Measurements from ENCODE around the gene BCR.
A peak's percentile ranks its signal among the peaks of the same experiment; 100 is the strongest.

BCR gene

DNA sequence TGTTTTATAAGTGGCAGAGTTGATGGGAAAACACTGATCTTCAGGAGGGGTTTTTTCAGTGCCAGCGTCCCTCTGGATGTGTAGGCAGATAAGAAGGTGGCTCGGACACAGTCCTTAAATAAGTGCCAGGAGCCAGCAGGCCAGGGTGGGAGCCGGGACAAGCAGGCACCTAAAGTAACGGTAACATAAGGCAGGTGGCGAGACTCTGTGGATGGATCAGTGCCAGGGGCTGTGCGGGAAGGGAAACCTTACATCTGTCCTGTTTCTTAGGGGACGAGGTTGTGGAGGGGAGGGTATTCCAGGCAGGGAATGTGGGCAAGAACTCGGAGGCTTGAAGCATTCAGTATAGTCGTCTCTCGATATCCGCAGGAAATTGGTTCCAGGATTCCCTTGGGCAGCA is 15.9 kb downstream of the BCR start:
- no peak for DNase-seq (ENCODE audit: low read depth in 3 of 3)

DNA sequence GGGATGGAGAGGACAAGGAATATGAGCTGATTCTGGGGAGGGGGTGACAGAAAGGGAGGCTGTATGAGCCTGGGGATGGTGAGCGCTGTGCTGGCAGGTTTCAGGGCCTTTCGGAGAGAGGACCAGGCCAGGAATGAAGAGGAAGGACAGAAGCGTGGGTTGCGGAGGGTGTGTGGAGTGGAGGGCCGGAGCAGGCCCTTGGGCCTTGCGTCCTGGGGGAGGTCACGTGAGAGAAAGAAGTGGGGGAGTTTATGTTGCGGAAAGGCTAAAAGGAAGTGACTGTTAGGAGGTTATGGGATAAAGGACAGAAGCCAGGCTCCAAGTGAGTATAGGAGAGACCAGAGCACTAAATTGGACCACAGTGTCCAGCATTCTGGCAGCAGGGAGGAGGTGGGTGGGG is 17.5 kb downstream of the BCR start:
- no peak for DNase-seq (ENCODE audit: low read depth in 3 of 3)

DNA sequence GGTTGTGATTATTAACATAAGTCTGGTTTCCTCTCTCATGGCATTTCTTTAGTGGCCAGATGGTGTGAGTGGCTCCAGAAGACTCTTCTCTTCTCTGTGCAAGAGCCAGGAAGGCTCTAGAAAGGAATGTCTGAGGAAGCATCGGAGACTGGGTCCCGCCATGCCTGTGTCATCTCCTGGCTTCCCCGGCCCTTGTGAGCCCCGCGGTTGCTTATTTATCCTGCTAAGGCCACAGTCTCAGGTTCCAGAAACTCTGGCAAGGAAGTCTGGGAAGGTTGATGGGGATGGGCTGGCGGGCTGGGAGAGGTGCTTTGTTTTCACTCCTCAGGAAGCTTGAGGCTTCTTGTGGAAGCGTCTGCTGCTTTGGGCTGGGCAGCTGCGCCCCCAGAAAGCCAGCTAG is 18.9 kb downstream of the BCR start:
- no peak for DNase-seq (ENCODE audit: low read depth in 3 of 3)

GRCh38 chr22:23200898-23201297 is 20.6 kb downstream of the BCR start:
- no peak for DNase-seq (ENCODE audit: low read depth in 3 of 3)

- DNase-seq (ENCODE audit: low read depth in 3 of 3) = no peak
Observed at GRCh38 chr22:23202812-23203451, 22.6 kb downstream of the BCR start.

DNA sequence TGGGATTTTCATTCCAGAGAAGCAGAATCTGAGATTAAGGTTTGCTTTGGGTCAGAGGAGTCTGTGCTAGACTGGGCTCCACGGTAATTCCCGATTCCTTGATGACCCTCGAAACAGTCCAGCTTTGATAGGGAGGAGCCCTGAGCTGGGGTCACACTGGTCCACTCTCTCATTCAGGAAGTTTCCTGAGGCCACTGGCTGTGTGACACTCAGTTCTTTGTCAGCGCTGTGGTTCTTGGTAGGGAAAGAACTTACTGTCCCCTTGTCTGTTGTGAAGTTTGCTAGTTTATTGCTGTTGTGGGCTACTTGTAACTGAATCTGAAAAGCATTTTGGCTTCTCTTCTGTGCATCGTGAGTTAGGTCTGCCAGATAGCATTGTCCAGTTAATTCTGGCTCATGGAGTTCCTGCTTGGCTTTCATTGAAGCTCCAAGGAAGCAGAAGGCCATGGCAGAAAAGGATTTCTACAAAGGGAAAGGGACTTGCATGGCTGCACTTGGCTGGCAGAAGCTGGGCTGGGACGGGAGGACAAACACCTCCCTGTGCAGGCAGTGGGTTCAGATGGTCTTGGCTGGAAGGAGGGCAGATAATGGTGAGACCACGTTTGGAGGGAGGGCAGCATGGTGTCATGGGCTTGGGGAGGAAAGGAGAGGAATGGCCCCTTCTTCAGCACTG is 23.3 kb downstream of the BCR start:
- DNase-seq (ENCODE audit: low read depth in 3 of 3) = no peak

- no peak for DNase-seq (ENCODE audit: low read depth in 3 of 3)
Observed at GRCh38 chr22:23204125-23204488, 23.8 kb downstream of the BCR start.

GRCh38 chr22:23204541-23205157 is 24.3 kb downstream of the BCR start:
- no peak for DNase-seq (ENCODE audit: low read depth in 3 of 3)

GRCh38 chr22:23205339-23206049 is 25.2 kb downstream of the BCR start:
- no peak for DNase-seq (ENCODE audit: low read depth in 3 of 3)

DNA sequence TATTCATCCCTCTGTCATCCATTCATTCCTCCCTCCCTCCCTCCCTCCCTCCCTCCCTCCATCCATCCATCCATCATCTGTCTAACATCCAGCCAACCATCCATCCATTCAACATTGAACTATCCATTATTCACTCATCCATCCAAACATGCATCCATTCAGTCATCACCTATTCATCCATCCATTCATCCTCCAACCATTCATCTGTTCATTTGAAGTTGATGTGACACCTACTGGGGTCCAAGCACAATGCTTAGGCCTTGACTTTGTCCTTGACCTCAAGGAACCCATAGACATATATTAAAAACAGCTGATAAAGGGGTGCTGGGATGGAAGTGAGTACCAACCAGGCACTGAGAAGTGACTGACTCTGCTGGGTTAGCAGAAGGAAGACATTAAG is 26.6 kb downstream of the BCR start:
- DNase-seq (ENCODE audit: low read depth in 3 of 3) = no peak

GRCh38 chr22:23207729-23208393 is 27.6 kb downstream of the BCR start:
- no peak for DNase-seq (ENCODE audit: low read depth in 3 of 3)

- no peak for DNase-seq (ENCODE audit: low read depth in 3 of 3)
Observed at GRCh38 chr22:23210428-23211170, 30.3 kb downstream of the BCR start.

GRCh38 chr22:23211622-23212021 is 31.3 kb downstream of the BCR start:
- no peak for DNase-seq (ENCODE audit: low read depth in 3 of 3)

GRCh38 chr22:23212061-23213021 is 32.0 kb downstream of the BCR start:
- DNase-seq (ENCODE audit: low read depth in 3 of 3) = no peak

GRCh38 chr22:23213022-23213555 is 32.8 kb downstream of the BCR start:
- DNase-seq (ENCODE audit: low read depth in 3 of 3) = no peak

DNA sequence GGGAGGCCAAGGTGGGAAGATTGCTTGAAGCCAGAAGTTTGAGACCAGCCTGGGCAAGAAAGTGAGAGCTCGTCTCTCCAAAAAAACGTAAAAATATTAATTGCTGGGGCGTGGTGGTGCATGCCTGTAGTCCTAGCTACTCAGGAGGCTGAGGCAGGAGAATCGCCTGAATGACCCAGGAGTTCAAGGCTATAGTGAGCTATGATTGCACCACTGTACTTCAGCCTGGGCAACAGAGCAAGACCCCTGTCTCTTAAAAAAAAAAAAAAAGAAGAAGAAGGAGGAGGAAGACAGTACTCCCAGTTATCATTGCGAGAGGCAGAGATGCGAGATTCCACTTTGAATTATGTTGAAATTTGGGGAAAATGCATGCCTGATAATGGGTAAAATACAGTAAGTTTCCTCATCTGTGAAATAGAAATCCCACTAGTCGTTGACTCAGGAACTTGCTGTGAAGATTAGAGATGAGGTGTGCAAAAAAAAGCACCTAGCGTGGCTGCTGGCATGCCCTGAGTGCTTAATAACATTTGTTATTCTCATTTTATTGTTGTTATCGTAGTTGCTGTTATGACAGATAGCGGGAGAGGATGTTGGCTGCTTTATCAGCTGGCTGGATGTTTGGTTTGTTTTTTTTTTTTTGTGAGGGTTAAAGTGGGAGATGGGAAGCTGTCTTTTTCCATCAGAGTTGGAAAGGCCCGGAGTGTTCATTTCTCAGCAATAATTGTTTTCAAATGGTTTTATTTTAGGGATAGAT is 33.4 kb downstream of the BCR start:
- DNase-seq (ENCODE audit: low read depth in 3 of 3) = no peak

GRCh38 chr22:23214398-23214797 is 34.1 kb downstream of the BCR start:
- no peak for DNase-seq (ENCODE audit: low read depth in 3 of 3)

- DNase-seq (ENCODE audit: low read depth in 3 of 3) = peak in 1 of 3 experiments; percentile 22
Observed at GRCh38 chr22:23215294-23216241, 35.3 kb downstream of the BCR start.
